HepG2 (cell line): ENCODE measurements around the gene PSIP1. TPM values are rescaled to one million over a fixed set of nuclear protein-coding genes. Genes with fewer than 3 reads are reported as not detected.

Experiments
- ATF7 ChIP-seq, 2 experiments: fragments of 450-650 bp in 1 of 2; sonication (generic) in 1 of 2; formaldehyde crosslinking in 1 of 2; IDR thresholded peaks; 2 replicates each; pipeline versions ENCODE4 v1.4.0 to v1.6.1; 2016 to 2020; ENCODE audit warnings: antibody characterized with exemption in 1 of 2, mild to moderate bottlenecking in 1 of 2, missing genetic modification reagents in 1 of 2
- GABPB1 ChIP-seq: IDR thresholded peaks from 2 replicates; pipeline ENCODE4 v1.6.1; 2016; ENCODE audit warnings: mild to moderate bottlenecking, missing genetic modification reagents, moderate library complexity, missing compliant biosample characterization
- HMGXB4 ChIP-seq, 2 experiments: sonication (generic) in 1 of 2; formaldehyde crosslinking in 1 of 2; IDR thresholded peaks; 2 replicates each; pipeline versions ENCODE4 v1.4.0 to v1.6.1; 2018 to 2020; ENCODE audit warnings: missing genetic modification reagents in 2 of 2, borderline replicate concordance in 1 of 2, low read depth in 1 of 2, mild to moderate bottlenecking in 1 of 2, missing biosample characterization in 1 of 2
- PPARG ChIP-seq: conservative IDR thresholded peaks from 2 replicates; pipeline ENCODE4 v1.6.1; 2016; ENCODE audit warnings: missing biosample characterization, missing genetic modification reagents
- RARG ChIP-seq: sonication (generic); formaldehyde crosslinking; IDR thresholded peaks from 2 replicates; pipeline ENCODE4 v1.4.0; 2020; ENCODE audit warnings: low read depth, mild to moderate bottlenecking, missing genetic modification reagents
- SMARCC2 ChIP-seq: fragments of 450-650 bp; IDR thresholded peaks from 2 replicates; pipeline ENCODE4 v1.6.1; 2017; ENCODE audit warnings: antibody characterized with exemption, mild to moderate bottlenecking
- ZNF296 ChIP-seq: sonication (generic); formaldehyde crosslinking; conservative IDR thresholded peaks from 2 replicates; pipeline ENCODE4 v1.5.0; 2020; ENCODE audit warnings: mild to moderate bottlenecking, missing genetic modification reagents
- ZSCAN25 ChIP-seq: sonication (generic); formaldehyde crosslinking; IDR thresholded peaks from 2 replicates; pipeline ENCODE4 v1.8.0; 2022; ENCODE audit warnings: mild to moderate bottlenecking, missing genetic modification reagents
- polyA plus RNA-seq, 8 experiments: library from polyadenylated mRNA; depleted of rRNA in 3 of 8; stranded (reverse) in 7 of 8; unstranded in 1 of 8; fragments of >200 nt; fragmentation: Illumina TruSeq in 4 of 8; extraction: Trizol in 4 of 8; gene quantifications; 2 replicates each; pipeline versions ENCODE4 v1.2.1 to v1.2.3, GENCODE V29; 2011 to 2016; ENCODE audit warnings: low read depth in 4 of 8, missing spikeins in 1 of 8, mixed read lengths in 1 of 8; ENCODE audit not compliant: insufficient read depth in 1 of 8
- total RNA-seq, 5 experiments: library from RNA; depleted of rRNA; stranded (reverse); fragments of >200 nt; fragmentation: Illumina TruSeq; extraction: Trizol; gene quantifications; 2 replicates each; pipeline ENCODE4 v1.2.3, GENCODE V29; 2016; ENCODE audit warnings: low read depth in 1 of 5
- TF ChIP-seq, protein P1 (sequence below): sonication (generic); formaldehyde crosslinking; IDR thresholded peaks from 2 replicates; pipeline ENCODE4 v1.9.0; 2021; ENCODE audit warnings: missing genetic modification reagents, borderline replicate concordance
- TF ChIP-seq, protein P2 (sequence below): fragments of 450-650 bp; IDR thresholded peaks from 2 replicates; pipeline ENCODE4 v1.6.1; 2017; ENCODE audit warnings: mild to moderate bottlenecking

The PSIP1 gene
- total and polyA plus RNA-seq, 2 of the 13 experiments (the other 11 are each of a cell fraction or from before 2014, with no cell fraction given), result 12.6 to 46.4 TPM

DNA sequence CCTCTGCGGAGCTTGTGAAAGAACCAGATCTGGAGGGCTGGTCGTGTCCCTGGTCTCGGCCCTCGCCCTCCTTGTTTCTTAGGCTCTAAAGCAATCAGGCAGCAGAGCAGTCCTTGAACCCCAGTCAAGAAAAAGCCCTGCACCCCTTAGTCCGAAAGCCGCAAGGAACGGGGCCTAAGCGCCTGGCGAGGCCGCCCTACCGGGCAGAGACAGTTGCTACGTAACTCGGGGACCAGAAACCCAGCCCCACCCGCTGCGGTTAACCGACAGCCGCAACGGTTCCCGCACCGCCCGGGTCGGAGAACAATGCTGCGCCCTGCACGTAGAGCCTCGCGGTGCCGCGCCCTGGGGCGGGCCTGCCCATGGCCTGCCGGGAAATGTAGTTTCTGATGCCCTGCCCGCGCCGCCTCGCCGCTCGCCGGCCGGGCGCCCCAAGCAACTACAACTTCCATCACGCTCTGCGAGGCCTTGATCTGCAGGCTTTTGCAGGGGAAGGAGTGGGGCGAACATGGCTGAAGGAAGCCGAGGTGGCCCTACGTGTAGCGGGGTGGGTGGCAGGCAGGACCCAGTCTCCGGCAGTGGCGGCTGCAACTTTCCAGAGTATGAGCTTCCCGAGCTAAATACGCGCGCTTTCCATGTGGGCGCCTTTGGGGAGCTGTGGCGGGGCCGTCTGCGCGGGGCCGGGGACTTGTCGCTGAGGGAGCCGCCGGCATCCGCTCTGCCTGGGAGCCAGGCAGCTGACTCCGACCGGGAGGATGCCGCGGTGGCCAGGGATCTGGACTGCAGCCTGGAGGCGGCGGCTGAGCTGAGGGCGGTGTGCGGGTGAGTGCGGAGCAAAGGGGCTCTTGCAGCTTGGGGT, 88.2 kb downstream of the PSIP1 start, which contains the start of gene SNAPC3 (continued):
- TF ChIP-seq PPARG, result peak; percentile 61
- TF ChIP-seq HMGXB4 (CRISPR knock-in tag; IDR thresholded peaks at IDR 0.05; ENCODE audit: borderline replicate concordance in 1 of 2, low read depth in 1 of 2), result peak; percentile 85 to 93; a peak in 3 of 4 replicates
- no peak for TF ChIP-seq RARG (CRISPR knock-in tag)
- peak; percentile 90 for TF ChIP-seq ZSCAN25 (CRISPR knock-in tag)
- TF ChIP-seq, protein P1, sequence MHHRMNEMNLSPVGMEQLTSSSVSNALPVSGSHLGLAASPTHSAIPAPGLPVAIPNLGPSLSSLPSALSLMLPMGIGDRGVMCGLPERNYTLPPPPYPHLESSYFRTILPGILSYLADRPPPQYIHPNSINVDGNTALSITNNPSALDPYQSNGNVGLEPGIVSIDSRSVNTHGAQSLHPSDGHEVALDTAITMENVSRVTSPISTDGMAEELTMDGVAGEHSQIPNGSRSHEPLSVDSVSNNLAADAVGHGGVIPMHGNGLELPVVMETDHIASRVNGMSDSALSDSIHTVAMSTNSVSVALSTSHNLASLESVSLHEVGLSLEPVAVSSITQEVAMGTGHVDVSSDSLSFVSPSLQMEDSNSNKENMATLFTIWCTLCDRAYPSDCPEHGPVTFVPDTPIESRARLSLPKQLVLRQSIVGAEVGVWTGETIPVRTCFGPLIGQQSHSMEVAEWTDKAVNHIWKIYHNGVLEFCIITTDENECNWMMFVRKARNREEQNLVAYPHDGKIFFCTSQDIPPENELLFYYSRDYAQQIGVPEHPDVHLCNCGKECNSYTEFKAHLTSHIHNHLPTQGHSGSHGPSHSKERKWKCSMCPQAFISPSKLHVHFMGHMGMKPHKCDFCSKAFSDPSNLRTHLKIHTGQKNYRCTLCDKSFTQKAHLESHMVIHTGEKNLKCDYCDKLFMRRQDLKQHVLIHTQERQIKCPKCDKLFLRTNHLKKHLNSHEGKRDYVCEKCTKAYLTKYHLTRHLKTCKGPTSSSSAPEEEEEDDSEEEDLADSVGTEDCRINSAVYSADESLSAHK (CRISPR knock-in tag), result no peak
- no peak for TF ChIP-seq ATF7 (IDR thresholded peaks at IDR 0.05)
- peak; percentile 49; the same call in 1 of the 2 replicates for TF ChIP-seq ATF7 (CRISPR knock-in tag; IDR thresholded peaks at IDR 0.05)
- no peak for TF ChIP-seq SMARCC2
- no peak for TF ChIP-seq ZNF296
- TF ChIP-seq GABPB1 (CRISPR knock-in tag), result peak; percentile 92
- TF ChIP-seq, protein P2, sequence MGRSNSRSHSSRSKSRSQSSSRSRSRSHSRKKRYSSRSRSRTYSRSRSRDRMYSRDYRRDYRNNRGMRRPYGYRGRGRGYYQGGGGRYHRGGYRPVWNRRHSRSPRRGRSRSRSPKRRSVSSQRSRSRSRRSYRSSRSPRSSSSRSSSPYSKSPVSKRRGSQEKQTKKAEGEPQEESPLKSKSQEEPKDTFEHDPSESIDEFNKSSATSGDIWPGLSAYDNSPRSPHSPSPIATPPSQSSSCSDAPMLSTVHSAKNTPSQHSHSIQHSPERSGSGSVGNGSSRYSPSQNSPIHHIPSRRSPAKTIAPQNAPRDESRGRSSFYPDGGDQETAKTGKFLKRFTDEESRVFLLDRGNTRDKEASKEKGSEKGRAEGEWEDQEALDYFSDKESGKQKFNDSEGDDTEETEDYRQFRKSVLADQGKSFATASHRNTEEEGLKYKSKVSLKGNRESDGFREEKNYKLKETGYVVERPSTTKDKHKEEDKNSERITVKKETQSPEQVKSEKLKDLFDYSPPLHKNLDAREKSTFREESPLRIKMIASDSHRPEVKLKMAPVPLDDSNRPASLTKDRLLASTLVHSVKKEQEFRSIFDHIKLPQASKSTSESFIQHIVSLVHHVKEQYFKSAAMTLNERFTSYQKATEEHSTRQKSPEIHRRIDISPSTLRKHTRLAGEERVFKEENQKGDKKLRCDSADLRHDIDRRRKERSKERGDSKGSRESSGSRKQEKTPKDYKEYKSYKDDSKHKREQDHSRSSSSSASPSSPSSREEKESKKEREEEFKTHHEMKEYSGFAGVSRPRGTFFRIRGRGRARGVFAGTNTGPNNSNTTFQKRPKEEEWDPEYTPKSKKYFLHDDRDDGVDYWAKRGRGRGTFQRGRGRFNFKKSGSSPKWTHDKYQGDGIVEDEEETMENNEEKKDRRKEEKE, result no peak
